ACHN (cell line): ENCODE results near the gene SERPINA4.
A peak's percentile ranks its signal among the peaks of the same experiment; 100 is the strongest.

Experiments used
- DNase-seq: peaks from one replicate; pipeline ENCODE4 v3.0.0-alpha.2; 2015
- in situ Hi-C: cut with HindIII; loops from 2 replicates; pipeline ENCODE4 v1.10.0; 2017; ENCODE audit warnings: low sequenced_read_pairs, low pct_ligation_motif_present, low pct_unique_long_range_greater_than_20kb

The SERPINA4 gene

DNA sequence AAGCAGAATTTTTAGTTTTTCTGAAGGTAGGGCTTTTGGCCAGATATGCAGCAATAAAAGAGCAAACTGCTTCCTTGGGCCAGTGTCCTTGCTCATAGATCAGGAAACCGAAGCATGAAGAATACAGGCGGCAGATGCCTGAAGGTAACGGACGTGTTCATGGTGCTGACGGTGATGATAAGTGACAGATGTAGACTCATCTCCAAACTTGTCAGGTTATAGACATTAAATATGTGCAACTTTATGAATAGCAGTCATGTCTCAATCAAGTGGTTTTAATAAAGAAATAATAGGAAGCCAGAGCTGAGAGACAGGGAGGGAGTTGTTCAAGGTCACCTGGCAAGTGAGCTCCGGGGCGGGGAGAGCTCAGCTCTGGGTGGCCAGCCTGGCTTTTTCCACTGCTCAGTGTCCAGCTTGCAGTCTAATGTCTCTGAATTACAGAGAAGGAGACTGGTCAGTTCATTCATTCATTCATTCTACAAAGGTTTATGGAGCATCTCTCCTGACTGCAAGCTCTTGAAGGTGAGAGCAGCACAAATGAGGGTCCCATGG, 21.0 kb downstream of the SERPINA4 start:
- in situ Hi-C loops: no loop called here
- DNase-seq: no peak

DNA sequence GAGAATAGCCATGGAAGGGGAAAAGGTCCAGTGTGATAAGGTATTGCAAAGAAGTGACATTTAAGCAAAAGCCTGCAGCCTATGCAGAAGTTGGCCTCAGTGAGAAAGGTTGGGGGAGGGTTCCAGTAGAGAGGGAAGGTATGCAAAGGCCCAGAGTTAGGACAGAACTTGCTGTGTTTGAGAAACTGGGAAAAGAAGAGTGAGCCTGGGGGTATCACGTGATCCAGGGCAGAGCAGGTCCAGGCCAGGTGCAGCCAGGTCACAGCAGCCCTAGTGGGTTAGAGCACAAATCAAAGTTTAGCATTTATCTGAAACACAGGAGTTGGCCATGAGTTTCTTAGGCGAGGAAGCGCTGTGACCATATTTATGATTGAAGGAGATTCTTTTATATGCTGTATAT, 21.6 kb downstream of the SERPINA4 start:
- no peak for DNase-seq
- in situ Hi-C loops: no loop called here

DNA sequence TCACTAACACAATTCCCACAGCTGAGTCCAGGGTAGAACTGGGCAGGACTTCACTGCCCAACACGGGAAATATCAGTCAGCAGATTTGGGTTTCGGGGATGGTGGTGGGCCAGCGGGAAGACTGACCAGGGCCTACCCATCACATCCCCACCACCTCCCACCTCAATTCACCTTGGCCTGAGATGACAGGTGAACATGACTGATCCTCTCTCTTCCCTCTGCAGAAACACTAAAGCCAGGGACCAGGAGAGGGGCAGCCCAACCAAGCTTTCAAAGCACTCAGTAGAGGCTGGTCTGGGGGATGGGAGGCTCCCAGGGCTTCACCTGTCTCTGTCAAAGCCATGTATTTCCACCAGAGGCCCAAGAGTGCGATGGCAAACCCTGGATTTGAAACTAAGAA, 22.3 kb downstream of the SERPINA4 start:
- DNase-seq: no peak
- in situ Hi-C loops: no loop called here

DNA sequence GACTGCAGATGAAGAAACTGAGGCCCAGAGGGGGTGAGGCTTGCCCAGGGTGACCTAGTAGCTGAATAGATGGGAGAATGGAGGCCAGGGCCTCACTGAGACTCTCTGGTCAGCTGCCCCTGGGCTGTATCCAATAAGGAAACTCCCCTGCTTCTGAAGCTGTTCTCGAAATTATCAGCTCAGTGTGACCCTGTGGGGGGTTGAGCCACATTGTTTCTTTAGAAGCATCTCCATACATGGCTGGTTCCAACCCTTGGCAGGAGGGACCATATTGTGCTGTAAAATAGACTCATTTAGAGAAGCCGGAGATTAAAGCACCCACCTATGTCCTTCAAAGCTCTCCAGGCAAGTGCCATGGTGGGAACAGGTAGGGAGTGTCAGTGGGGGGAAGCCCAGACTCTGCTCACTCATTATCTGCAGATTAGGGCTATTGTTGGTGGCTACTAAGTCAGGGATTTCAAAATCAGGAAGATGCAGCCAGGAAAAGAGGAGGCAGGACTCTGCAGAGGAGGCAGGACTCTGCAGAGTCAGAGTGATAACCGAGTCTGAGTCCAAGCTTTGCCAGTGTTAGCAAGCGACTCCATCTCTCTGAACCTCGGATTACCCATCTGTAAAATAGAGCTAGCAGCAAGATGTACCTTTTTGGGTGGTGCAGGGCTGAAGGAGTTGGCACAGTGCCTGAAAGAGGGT, 23.5 kb downstream of the SERPINA4 start:
- no peak for DNase-seq
- in situ Hi-C loops: no loop called here

DNA sequence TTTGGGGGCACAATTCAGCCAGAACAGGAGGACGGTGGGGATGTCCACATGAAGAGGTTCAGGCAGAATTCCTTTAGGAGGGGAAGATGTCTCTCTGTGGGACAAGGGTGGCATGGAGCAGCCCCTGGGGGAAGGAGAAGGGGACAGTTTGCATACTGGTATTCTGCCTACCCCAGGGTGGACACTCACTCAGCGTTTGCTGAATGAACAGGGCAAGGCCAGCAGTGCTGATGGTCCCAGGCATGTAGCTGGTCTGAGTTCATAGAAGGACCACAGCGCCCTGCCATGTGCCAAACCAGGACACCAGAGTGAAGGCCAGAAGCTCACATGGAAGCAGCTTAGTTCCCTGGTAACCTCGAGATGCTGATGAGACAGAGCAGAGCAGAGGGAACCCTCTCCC, 25.4 kb downstream of the SERPINA4 start:
- in situ Hi-C loops: no loop called here
- DNase-seq: no peak

DNA sequence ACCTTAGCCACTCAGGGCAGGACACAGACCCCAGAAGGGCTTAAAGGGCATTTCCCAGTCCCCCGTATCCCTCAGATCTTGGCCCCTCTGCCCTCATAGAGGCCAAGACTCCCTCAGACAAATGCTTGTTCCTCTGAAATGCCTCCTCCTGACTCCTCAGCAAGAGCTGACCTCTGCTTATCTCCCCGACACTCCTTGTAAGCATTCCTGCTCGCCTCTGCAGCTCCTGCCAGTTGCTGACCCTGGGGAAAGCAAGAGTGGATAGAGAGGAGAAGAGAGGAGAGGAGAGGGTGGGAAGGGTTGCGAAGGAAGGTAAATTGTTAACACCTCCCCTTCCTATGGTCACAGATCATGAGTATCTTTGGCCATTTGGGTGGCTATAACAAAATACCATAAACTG, 27.1 kb downstream of the SERPINA4 start:
- no peak for DNase-seq
- in situ Hi-C loops: no loop called here

DNA sequence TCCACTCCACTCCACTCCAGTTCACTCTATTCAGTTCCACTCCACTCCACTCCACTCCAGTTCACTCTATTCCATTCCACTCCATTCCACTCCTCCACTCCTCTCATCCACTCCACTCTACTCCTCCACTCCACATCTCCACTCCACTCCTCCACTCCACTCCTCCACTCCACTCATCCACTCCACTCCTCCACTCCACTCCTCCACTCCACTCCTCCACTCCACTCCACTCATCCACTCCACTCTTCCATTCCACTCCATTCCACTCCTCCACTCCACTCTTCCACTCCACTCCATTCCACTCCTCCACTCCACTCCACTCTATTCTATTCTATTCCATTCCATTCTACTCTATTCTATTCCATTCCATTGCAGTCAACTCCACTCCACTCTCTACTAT, 29.8 kb downstream of the SERPINA4 start:
- in situ Hi-C loops: no loop called here
- no peak for DNase-seq

DNA sequence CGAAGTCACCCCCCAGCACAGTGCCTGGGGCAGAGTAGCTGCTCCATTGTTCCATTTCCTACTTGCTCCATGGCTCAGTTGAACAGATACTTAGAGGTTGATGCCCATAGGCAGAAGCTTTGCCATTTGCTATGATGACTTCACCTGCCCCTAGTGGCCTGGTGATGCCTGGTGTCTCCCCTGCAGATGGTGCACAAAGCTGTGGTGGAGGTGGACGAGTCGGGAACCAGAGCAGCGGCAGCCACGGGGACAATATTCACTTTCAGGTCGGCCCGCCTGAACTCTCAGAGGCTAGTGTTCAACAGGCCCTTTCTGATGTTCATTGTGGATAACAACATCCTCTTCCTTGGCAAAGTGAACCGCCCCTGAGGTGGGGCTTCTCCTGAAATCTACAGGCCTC, 30.6 kb downstream of the SERPINA4 start:
- in situ Hi-C loops: no loop called here
- DNase-seq: no peak

DNA sequence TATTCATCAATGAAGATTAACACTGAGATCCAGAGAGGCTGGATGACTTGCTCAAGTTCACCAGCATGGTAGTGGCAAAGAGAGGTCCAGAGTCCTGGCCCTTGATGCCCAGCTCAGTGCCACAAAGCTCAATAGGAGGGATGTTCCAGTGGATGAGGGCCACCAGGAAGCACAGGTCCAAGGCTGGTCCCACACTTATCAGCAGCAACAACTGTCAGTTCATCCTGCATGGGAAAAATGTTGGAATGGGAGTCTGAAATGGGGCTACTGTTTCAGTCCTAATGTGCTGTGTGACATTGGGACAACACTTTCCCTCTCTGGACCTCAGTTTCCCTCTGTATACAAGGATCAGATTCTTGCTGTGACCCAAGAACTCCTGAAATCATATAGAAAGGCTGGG, 31.2 kb downstream of the SERPINA4 start:
- in situ Hi-C loops: no loop called here
- no peak for DNase-seq

DNA sequence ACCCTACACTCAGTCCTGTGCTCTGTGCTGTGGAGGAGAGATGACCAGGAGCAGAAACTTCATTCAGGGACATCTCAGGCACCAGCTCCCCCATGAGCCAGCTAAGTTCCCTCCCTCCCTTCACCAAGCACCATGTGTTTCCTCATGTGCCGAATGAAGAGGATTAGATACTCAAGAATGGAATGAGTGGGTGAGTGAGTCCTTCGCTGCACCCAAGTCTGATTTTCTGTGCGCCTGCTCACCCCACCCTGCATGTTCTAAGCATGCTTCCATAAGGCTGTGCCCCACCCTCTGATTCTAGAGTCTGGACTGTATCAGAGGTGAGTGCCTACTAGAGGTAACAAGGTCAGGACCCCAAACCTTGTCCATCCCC, 32.1 kb downstream of the SERPINA4 start:
- in situ Hi-C loops: no loop called here
- no peak for DNase-seq

DNA sequence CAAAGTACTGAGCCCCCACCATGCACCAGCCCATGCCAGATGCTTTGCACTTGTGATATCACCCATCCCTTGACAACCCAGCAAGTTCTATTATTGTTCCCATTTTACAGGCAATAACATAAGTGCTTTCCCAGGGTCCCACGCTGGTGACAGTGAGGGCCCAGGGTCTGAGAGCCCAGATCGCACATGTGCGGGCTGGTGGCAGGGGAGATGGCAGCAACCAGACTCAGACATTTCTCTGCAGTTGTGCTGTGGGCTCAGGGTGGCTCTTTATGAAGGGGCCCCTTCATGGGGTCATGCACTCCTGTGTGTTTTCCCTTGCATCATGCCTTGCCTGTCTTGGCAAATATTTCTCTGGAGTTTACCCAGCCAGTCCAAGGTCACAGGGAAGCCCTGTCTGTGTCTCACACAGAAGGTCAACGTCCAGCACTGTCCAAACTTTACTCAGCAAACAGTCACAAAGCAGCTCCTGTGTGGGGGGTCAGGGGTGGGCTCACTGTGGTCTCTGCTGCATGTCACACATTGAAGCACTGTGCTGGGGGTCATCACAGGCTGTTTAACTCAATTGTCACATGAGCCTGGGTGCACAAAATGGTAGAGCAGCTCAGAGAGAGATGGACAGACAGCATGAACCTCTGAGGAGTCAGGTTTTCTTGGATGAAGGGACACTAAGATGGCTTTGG, 32.6 kb downstream of the SERPINA4 start:
- in situ Hi-C loops: no loop called here
- no peak for DNase-seq

DNA sequence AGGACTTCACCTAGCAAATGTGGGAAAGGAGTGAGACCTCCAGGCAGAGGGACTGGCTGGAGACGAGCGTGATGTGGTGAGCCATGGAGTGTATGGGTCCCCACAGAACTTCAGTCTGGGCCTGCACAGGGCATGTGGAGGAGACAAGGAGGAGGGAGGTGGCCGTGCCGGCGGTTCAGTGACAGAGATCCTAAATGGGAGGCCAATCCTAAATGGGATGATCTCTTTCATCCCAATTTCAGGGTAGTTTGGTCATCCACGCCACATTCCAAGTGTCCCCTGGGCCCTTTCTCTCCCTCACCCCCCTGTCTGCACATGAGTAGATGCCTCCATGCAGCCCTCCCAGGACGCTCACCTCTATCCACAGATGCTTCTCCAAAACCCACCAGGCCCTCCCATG, 33.2 kb downstream of the SERPINA4 start:
- in situ Hi-C loops: no loop called here

DNA sequence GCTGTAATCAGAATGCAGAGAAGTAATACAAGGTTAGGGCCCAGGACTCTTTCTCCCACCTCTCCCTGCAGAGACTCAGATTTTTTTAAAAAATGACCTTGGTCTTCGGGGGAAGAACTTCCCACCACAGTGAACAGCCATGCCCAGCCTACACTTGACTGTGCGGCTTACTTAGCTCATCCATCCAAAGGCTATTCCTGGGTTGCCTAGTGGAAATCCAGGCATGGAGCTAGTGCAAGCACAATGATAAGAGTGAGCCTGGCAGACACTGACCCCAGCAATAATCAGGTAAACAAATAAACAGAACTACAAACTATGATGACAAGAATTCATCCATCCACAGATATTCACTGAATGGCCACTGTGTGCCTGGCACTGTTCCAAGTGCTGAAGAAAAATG, 34.7 kb downstream of the SERPINA4 start:
- in situ Hi-C loops: no loop called here
- no peak for DNase-seq

More for the DNA sequence above, 33.2 kb downstream of the SERPINA4 start:
- DNase-seq: no peak

DNA sequence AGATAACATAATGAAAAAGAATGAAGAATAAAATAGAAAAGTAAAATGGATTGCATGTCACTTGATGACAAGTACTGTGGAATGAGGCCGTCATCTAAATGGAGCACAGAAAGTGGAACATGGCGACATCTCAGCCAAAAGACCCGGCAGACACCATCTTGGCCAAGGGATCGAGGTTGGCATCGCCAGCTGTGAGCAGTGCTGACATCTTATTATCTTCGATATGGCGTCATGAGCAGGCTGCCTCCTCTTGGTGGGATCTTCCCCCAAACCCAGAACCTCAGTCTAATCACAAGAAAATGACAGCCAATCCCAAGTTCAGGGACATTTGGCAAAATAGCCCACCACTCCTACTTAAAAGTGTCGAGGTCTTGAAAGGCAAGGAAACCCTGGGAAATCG, 35.1 kb downstream of the SERPINA4 start:
- in situ Hi-C loops: no loop called here
- DNase-seq: no peak

DNA sequence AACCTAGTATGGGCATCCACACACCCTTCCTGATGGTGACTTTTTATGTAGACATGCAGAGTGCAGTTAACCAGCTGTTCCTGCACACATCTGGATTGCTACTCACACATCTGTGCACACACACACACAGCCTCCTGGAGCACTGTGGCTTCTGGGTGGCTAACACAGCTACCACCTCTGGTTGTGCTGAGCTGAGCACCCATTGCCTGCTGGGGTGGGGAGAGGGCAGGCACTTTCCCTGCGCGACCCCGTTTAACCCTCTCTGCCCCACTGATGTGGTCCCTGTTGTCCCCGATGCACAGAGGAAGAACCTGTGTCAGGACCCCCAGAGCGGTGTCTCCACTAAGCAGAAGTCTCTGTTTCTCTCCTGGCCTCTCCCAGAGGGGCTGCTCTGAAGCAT, 36.5 kb downstream of the SERPINA4 start:
- in situ Hi-C loops: no loop called here

DNA sequence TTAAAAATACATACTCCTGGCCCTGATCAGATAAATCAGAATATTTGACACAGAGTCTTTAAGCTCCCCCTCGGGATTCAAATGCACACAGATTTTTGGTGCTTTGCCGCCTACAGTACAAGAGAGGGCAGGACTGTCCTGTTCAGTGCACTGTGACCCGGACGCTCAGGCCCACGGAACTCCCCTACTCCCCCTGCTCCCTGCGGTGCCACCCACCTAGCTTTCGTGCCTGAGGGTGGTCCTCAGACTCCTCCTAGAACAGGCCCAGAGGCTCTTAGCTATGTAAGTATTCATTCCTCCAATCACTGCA, 37.2 kb downstream of the SERPINA4 start:
- in situ Hi-C loops: no loop called here

More for the DNA sequence above, 36.5 kb downstream of the SERPINA4 start:
- DNase-seq: no peak

DNA sequence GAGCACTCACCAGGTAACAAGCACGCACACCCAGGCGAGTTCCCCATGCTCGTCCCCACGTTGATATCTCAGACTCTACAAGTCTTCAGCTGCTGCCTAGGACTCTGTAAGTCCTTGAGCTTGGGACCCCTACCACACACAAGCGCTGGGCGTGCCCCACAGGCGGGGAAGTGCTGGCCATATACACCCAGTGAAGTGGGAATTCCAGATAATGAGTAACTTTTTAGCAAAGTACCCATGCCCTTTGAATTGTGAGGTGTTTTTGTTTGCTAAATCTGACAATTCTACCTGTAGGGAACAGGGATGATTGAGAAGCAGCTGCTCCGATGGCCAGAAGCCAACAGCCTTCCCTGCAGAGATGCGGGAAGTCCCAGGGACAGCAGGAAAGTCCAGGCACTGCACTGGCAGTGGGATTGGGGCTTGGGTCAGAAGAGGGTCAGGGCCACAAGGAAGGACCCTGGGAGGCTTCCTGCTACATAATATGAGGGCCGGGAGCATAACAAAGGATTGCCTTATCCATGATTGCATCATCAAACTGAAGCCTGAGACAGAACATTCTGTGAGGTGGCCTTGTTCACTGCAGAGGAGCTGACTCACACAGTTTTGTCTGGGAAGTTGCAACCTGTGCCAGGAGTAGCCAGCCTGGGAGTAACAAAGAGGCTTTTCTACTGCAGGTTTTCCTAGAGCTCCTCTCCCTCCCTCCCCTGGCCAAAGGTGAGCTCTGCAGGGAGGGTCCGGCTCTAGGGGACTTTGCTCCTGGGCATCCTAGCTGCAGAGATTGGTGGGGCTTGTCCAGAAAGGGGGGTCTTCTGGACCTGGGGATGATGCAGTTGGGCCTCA, 37.8 kb downstream of the SERPINA4 start:
- in situ Hi-C loops: no loop called here
- DNase-seq: peak; percentile 77

More for the DNA sequence above, 37.2 kb downstream of the SERPINA4 start:
- DNase-seq: no peak

DNA sequence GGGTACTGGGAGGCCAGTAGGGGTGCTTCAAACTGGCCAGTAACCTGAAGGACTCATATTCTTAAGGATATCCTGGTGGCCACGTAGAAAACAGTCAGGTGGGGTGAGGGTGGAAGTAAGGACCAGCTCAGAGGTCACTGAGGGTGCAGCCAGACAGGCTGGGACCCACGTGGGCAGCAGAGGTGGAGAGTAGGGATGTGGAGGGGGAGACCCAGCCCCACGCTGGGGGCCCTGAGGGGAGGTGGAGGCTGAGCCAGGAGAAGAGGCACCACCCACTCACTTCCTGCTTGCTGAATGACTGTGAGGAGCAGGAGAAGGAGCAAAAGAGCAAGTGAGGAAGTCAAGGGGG, 38.4 kb downstream of the SERPINA4 start:
- in situ Hi-C loops: no loop called here
- no peak for DNase-seq

DNA sequence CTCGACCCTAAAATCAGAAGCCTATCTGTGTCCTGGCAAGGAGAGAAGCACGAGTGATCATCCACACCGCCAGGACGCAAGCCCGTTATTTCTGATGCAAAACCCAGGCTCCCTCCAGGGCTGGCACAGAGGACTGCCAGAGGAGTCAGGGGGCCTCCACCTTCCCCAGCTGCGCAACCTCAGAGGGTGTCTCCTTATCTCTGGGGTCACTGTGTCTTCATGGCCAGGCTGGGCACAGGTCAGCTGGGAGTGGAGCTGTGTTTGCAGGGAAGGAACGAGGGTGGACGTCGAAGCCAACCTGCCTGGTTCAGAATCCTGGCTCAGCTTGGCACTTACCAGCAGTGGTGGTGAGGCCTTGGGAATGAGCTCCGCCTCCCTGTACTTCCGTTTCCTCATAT, 38.9 kb downstream of the SERPINA4 start:
- no peak for DNase-seq
- in situ Hi-C loops: no loop called here
